HEK293 (cell line): ENCODE results near the gene POMC.

ENCODE experiments used
- CTCF ChIA-PET: fragments of 350-600 bp; formaldehyde crosslinking; extraction: SDS; loops from one replicate; lab custom pipeline; 2021; ENCODE audit warnings: antibody characterized with exemption; lab: Yijun Ruan, JAX
- POLR2A ChIA-PET: fragments of 300-600 bp; formaldehyde crosslinking; extraction: SDS; loops from one replicate; lab custom pipeline; 2020; ENCODE audit warnings: antibody characterized with exemption, inconsistent platforms; lab: Yijun Ruan, JAX
- H3K27ac ChIP-seq: fragments of 200-500 bp; sonication (Bioruptor generic); 2 replicates; pipeline ENCODE4 v1.5.1; 2014; ENCODE audit warnings: low read depth, low read length, control low read depth, inconsistent platforms; ENCODE audit errors: extremely low read depth
- H3K36me3 ChIP-seq, 2 experiments: fragments of 200-500 bp in 1 of 2; sonication (Bioruptor generic) in 1 of 2; 1 replicate in 1 of 2; 2 replicates in 1 of 2; pipeline ENCODE4 v1.5.1; 2014 to 2017; ENCODE audit warnings: inconsistent platforms in 2 of 2, low read length in 2 of 2; ENCODE audit not compliant: control insufficient read depth in 2 of 2, insufficient read depth in 1 of 2
- H3K4me1 ChIP-seq: fragments of 200-500 bp; sonication (Bioruptor generic); 2 replicates; pipeline ENCODE4 v1.5.1; 2014; ENCODE audit warnings: mild to moderate bottlenecking, low read length, inconsistent platforms; ENCODE audit not compliant: control insufficient read depth, insufficient read depth
- H3K4me3 ChIP-seq: 2 replicates; pipeline ENCODE4 v1.5.1; 2011; ENCODE audit warnings: low read depth, mild to moderate bottlenecking, control low read depth, low read length, moderate library complexity
- H3K9me3 ChIP-seq: fragments of 200-500 bp; sonication (Bioruptor generic); 2 replicates; pipeline ENCODE4 v1.5.1; 2014; ENCODE audit warnings: low read depth, low read length, inconsistent platforms; ENCODE audit not compliant: control insufficient read depth, insufficient read depth
- CTCF ChIP-seq: fragments of 450-650 bp; formaldehyde crosslinking; IDR thresholded peaks from 2 replicates; pipeline ENCODE4 v1.5.1; 2016; ENCODE audit warnings: missing biosample characterization, missing genetic modification characterization
- GLIS2 ChIP-seq: fragments of 450-650 bp; formaldehyde crosslinking; IDR thresholded peaks from 2 replicates; pipeline ENCODE4 v1.5.1; 2016; ENCODE audit warnings: missing biosample characterization, missing genetic modification characterization
- KLF16 ChIP-seq: fragments of 450-650 bp; formaldehyde crosslinking; IDR thresholded peaks from 2 replicates; pipeline ENCODE4 v1.5.1; 2017; ENCODE audit warnings: missing biosample characterization, missing genetic modification characterization
- SCRT1 ChIP-seq: fragments of 450-650 bp; formaldehyde crosslinking; IDR thresholded peaks from 2 replicates; pipeline ENCODE4 v1.5.1; 2016; ENCODE audit warnings: missing biosample characterization, missing genetic modification characterization, borderline replicate concordance
- YY1 ChIP-seq: fragments of 450-650 bp; formaldehyde crosslinking; IDR thresholded peaks from 2 replicates; pipeline ENCODE4 v1.5.1; 2018; ENCODE audit warnings: missing biosample characterization, missing genetic modification characterization
- ZBTB6 ChIP-seq: fragments of 450-650 bp; formaldehyde crosslinking; IDR thresholded peaks from 2 replicates; pipeline ENCODE4 v1.5.1; 2017; ENCODE audit warnings: missing biosample characterization, missing genetic modification characterization
- ZBTB7A ChIP-seq: fragments of 450-650 bp; formaldehyde crosslinking; IDR thresholded peaks from 2 replicates; pipeline ENCODE4 v1.5.1; 2016; ENCODE audit warnings: low read depth, missing biosample characterization, missing genetic modification characterization
- ZEB2 ChIP-seq: fragments of 450-650 bp; formaldehyde crosslinking; IDR thresholded peaks from 2 replicates; pipeline ENCODE4 v1.5.1; 2016; ENCODE audit warnings: missing biosample characterization, missing genetic modification characterization
- ZFP3 ChIP-seq: fragments of 450-650 bp; formaldehyde crosslinking; IDR thresholded peaks from 2 replicates; pipeline ENCODE4 v1.5.1; 2016; ENCODE audit warnings: low read depth, missing biosample characterization, missing genetic modification characterization
- ZNF155 ChIP-seq: fragments of 450-650 bp; formaldehyde crosslinking; IDR thresholded peaks from 2 replicates; pipeline ENCODE4 v1.5.1; 2016; ENCODE audit warnings: missing biosample characterization, missing genetic modification characterization
- ZNF18 ChIP-seq: fragments of 450-650 bp; formaldehyde crosslinking; IDR thresholded peaks from 2 replicates; pipeline ENCODE4 v1.5.1; 2016; ENCODE audit warnings: missing biosample characterization, missing genetic modification characterization
- ZNF223 ChIP-seq: fragments of 450-650 bp; formaldehyde crosslinking; IDR thresholded peaks from 2 replicates; pipeline ENCODE4 v1.5.1; 2016; ENCODE audit warnings: missing biosample characterization, missing genetic modification characterization
- ZNF23 ChIP-seq: fragments of 450-650 bp; formaldehyde crosslinking; IDR thresholded peaks from 2 replicates; pipeline ENCODE4 v1.5.1; 2016; ENCODE audit warnings: missing biosample characterization, missing genetic modification characterization, borderline replicate concordance
- ZNF488 ChIP-seq: fragments of 450-650 bp; formaldehyde crosslinking; IDR thresholded peaks from 2 replicates; pipeline ENCODE4 v1.5.1; 2016; ENCODE audit warnings: missing biosample characterization, missing genetic modification characterization
- ZNF626 ChIP-seq: fragments of 450-650 bp; sonication (Bioruptor Pico); formaldehyde crosslinking; IDR thresholded peaks from 2 replicates; pipeline ENCODE4 v1.5.1; 2018; ENCODE audit warnings: missing biosample characterization, missing genetic modification characterization, inconsistent platforms
- ZNF629 ChIP-seq: fragments of 450-650 bp; formaldehyde crosslinking; IDR thresholded peaks from 2 replicates; pipeline ENCODE4 v1.5.1; 2017; ENCODE audit warnings: missing biosample characterization, missing genetic modification characterization
- ZNF654 ChIP-seq: fragments of 450-650 bp; formaldehyde crosslinking; IDR thresholded peaks from 2 replicates; pipeline ENCODE4 v1.5.1; 2016; ENCODE audit warnings: low read depth, missing biosample characterization, missing genetic modification characterization
- ZNF660 ChIP-seq: fragments of 450-650 bp; IDR thresholded peaks from 2 replicates; pipeline ENCODE4 v1.5.1; 2018; ENCODE audit warnings: missing biosample characterization, mild to moderate bottlenecking, missing genetic modification characterization

The POMC gene

GRCh38 chr2:25168256-25169072, at the start of gene POMC:
Gene POMC, minus strand, starts transcription at chr2:25168580. Its CDS starts 3,808 bp downstream, at chr2:25164772.
- no peaks in the 10 kb centered on the region for H3K9me3 ChIP-seq
- H3K36me3 ChIP-seq, result no peaks in the 10 kb centered on the region
- no peak for TF ChIP-seq YY1 (tag by site-specific recombination)
- no peak for TF ChIP-seq ZNF223 (tag by site-specific recombination)
- no peak for TF ChIP-seq ZNF488
- no peak for TF ChIP-seq CTCF (tag by site-specific recombination)
- no peak for TF ChIP-seq KLF16
- TF ChIP-seq ZNF629 (tag by site-specific recombination), result no peak
- TF ChIP-seq GLIS2 (tag by site-specific recombination), result no peak
- TF ChIP-seq ZNF155 (tag by site-specific recombination), result no peak
- TF ChIP-seq ZEB2 (tag by site-specific recombination), result no peak
- no peak for TF ChIP-seq ZNF18 (tag by site-specific recombination)
- TF ChIP-seq ZBTB6 (tag by site-specific recombination), result no peak
- no peak for TF ChIP-seq ZNF626 (tag by site-specific recombination)
- TF ChIP-seq ZNF23, result no peak
- TF ChIP-seq ZBTB7A (tag by site-specific recombination), result no peak
- no peak for TF ChIP-seq SCRT1 (tag by site-specific recombination)
- no peak for TF ChIP-seq ZFP3 (tag by site-specific recombination)
- no peak for TF ChIP-seq ZNF660 (tag by site-specific recombination)
- ChIA-PET POLR2A (no interaction called here), CTCF (no interaction called here)
- H3K4me1 ChIP-seq, result no peaks in the 10 kb centered on the region
- H3K27ac ChIP-seq, result no peak within 1 kb of the TSS
- peak within 1 kb of the TSS; percentile 35 for H3K4me3 ChIP-seq

GRCh38 chr2:25218100-25218499, 49.7 kb upstream of the POMC start:
- Histone ChIP-seq H3K9me3 (no peaks in the 10 kb centered on the region), H3K27ac (no peak overlapping the region), H3K4me1 (no peaks in the 10 kb centered on the region), H3K4me3 (no peak overlapping the region), H3K36me3 (no peaks in the 10 kb centered on the region)
- no peak for TF ChIP-seq ZNF654 (tag by site-specific recombination)
- POLR2A ChIA-PET, result interaction anchor here (0.6 to 1.2 kb wide), 2 partner anchors 9 to 10 kb away, joined by 3 to 4 read pairs; no protein-coding TSS in a partner anchor
- CTCF ChIA-PET, result no interaction called here
